HG03457 (cell line): ENCODE results near the gene CAMK1.
"Not testable (repeated sequence)": the region's sequence is repeated elsewhere in the genome, so short reads cannot be mapped to it uniquely, and the experiment has no call there.

Experiments
- ATAC-seq: cut with Tn5 transposase; IDR thresholded peaks from one replicate; pipeline ENCODE4 v1.9.1; 2021; ENCODE audit warnings: moderate number of reproducible peaks; ENCODE audit not compliant: unreplicated experiment

The CAMK1 gene

DNA sequence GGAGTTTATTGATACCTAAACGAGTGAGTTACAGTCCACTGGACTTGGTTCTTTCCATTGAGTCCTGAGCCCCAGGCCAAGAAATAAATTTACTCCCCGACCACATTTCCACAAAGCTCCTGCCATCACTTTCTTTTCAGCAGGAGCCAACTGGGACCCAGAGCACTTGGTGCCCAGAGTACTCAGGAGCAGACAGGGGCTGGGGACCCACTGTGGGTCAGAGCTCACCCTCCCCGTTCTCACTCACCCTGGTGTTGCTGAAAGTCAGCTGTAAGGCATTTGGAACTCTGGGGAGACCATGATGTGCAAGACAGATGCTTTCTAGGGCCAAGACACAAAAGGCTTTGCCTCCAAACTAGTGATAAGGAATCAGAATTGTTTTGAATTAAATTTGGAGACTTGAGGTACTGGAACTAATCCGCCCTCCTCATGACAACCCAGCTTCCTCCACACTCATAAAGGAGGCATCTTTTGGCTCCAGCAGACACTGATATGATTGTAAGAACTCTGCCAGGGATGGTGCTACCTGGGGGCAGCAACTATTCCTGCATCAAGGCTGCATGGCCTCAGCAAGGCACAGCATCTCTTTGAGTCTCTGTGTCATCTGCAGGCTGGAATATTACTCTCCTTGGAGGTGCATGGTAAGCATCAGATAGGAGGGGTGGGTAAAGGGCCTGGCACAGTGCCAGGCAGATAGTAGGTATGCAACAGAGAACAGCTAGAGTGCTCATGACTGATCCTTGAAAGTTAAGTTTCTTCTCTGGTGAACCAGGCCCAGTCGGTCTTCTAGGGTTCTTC lies 7.3 kb upstream of the CAMK1 start:
- no peak for ATAC-seq

DNA sequence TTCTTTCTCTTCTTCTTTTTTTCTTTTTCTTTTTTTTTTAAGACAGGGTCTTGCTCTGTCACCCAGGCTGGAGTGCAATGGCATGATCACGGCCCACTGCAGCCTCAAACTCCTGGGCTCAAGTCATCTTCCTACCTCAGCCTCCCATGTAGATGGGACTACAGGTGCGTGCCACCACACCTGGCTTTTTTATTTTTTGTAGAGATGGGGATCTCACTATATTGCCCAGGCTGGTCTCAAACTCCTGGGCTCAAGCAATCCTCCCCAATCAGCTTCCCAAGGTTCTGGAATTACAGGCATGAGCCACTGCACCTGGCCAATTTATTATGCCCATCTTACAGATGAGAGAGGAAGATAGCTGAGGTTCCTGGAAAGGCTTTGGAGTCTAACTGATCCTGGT lies 1.3 kb upstream of the CAMK1 start:
- ATAC-seq = not testable (repeated sequence)

DNA sequence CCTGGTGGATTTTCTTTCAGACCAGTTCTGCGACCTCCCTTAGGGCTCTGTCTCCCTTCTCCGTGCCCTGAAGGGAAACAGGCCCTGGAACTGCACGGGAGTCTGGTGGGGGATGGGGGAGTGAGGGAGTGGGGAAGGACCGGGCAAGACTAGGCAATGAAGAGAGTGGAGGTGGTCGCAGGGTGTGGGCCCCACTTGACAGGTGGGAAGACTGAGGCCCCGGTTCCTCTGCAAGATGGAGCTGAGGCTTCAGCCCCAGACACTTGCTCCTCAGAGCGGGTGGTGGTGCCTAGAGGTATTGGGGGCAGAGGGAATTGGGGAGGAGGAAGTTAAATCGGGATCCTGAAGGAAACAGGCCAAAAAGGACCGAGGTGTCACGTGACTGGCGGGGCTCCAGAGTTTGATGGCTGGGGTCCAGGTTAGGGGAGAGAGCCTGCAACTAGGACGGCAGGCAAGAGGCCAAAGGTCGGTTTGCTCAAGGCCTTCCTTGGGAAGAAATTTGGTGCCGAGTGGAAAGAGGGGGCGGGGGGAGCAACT lies 597 bp upstream of the CAMK1 start:
- ATAC-seq = no peak

DNA sequence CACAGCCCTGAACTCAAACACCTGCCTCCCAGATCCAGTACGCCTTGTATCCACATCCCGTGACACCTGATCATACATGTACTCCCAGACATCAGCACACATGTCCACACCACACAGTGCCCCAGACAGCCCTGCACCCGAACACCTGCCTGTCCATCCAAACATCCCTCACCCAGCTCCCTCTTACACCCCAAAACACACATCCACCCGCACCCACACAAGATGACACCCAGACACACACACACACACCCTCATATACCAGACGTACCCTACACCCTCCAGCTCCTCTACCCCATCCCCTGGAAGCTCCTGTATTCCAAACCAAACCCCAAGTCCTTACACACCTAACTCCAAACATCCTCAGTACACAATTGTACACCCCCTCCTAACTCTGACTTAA lies 735 bp downstream of the CAMK1 start:
- no peak for ATAC-seq

DNA sequence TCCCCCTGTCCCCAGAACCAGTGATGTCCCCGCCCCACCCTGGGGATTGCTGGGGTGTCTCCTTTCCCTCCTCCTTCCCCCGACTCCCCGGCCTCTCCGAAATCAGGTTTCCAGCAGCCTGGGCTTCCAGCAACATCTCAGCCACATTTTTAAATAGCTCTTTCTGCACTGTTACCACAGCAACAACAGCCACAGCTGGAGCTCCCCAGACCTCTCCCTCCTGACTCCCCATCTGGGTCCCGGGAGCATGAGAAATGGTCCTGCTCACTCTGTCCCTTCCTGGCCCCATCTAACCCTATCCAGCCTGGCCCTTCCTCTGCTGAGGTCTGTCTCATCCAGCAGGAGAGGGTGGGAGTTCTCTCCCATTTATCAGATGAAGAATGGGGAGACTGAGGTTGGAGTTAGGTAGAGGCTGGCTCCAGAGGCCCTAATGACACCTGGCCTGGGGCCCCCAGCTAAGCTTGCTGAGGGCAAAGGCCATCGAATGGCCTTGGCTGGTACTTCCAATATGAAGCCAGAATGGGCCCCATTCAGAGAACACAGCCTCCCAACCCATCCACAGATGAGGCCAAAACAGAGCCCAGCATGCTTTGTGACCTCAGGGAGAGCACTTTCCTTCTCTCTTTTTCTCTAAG lies 1.5 kb downstream of the CAMK1 start:
- no peak for ATAC-seq

DNA sequence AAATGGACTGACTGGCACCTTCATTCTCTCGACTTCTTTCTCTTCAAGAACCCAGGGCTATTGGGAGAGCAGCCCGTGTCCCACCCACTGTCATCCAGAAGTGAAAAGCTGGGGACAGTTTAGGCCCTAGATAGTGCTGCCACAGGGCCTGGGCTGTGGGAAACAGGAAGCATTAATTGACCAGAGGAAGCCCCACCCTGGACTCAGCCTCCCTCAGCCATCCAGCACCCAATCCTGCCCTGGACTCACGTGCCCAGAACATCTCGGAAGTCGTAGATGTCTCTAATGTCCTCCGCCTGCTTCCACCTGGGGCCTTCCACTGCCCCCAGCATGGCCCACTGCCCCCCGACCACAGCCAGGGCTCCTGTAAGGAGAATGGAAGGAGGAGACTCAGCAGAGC lies 2.3 kb downstream of the CAMK1 start:
- ATAC-seq = no peak

DNA sequence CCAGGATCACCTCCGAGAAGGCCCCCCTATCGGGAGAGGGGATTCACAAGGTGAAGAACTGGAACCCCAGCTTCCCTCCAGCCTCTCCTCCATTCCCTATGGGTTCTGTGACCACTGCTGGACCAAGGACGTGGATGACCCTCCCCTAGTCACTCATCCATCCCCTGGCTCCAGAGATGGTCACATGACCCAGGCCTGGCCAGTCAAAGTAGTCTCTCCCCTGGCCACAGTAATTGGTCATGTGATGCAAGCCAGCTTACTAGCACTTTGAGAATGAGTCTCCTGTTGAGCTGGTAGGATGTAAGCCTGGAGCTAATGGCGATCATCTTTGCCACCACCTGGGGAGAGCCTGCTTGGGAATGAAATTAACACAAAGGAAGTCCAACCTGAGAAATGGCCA lies 3.9 kb downstream of the CAMK1 start:
- no peak for ATAC-seq

DNA sequence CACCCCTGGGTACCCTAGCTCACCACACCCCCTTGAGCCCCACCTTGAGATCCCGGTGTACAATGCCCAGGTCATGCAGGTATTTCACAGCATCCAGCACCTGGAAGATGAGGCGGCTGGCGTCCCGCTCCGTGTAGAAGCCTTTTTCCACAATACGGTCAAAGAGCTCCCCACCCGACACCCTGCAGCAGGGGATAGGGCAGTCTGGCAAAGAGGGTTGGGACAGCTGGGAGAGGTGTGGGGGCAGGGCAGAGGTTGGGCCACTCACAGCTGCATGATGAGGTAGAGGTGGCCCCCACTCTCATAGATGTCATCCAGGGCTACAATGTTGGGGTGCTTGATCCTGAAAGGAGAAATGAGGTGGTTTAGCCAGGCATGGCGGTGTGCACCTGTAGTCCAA lies 6.9 kb downstream of the CAMK1 start:
- no peak for ATAC-seq

DNA sequence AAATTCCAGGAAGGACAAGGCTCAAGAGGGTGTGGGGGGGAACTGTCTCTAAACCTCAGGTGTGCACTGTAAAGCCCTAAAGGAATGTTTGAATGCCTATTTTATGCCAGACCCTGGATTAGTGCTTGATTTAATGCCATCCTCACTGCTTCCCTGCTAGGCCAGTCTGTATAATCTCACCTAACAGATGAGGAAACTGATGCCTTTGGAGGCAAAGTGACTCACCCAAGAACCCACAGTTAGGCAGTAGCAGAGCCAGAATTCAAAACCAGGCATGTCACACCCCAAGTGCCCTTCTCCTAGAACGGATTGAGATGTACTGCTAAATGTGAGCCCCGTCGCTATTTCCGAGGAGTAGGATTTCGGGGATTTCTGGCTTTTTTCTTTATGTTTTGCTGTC lies 7.8 kb downstream of the CAMK1 start:
- no peak for ATAC-seq

DNA sequence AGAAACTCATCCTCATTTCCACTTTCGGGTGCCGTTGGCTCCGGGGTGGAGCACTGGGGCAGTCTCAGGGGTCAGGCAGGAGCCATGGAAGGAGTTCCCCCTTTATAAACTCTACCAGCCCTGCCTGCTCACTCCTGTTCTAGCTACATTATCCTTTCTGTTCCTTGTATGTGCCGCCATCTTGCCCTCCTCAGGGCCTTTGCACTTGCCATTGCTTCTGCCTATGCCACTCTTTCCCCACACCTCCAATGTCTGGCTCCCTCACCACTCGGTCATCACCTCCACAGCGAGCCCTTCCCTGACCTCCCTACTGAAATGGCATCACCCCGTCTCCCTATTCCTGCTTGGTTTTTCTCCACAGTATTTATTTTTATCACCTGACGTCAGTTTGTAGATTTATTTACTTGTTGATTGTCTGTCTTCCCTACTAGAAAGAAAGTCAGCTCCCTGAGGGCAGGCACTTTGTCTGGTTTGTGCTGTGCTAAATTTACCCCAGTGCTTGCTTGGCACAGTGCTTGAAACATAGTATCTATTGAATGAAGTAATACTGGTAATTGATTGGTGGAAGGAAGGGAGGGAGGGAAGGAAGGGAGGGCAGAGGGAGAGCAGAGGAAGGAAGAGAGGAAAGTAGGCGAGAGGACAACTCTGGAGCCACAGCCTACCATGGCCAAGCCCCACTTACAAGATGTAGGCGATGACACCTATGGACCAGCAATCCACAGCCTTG lies 8.8 kb downstream of the CAMK1 start:
- no peak for ATAC-seq

DNA sequence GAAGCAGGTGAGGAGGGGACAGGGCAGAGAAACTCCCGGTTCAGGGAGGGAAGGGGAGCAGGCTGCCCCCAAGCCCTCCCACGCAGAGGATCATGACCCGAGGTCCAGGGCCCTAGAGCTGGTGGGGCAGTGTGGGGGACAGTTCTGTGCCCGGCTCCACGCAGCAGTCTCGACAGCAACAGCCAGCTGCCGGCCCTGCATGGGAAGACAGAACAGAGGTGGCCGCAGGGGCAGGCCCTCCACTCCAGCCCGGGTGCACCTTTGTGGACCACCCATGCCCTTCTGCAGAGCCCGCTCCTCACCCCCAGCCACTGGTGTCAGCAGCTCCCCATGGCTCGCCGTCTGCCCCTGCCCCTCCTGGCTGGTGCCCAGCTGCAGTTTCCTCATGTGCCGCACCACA lies 12.3 kb downstream of the CAMK1 start:
- ATAC-seq = no peak

DNA sequence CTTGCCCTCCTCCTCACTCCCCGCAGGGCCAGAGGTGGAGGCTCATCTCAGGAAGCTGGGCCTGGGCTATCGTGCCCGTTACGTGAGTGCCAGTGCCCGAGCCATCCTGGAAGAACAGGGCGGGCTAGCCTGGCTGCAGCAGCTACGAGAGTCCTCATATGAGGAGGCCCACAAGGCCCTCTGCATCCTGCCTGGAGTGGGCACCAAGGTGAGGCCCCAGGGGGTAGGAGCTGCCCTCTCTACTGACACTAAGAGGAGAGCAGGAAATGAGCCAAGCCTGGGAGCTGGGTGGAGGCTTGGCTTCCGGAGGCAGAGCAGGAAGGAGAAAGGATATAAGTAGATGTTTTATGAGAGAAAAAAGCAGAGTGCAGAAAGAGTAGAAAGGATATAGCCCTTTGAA lies 15.1 kb downstream of the CAMK1 start:
- no peak for ATAC-seq

DNA sequence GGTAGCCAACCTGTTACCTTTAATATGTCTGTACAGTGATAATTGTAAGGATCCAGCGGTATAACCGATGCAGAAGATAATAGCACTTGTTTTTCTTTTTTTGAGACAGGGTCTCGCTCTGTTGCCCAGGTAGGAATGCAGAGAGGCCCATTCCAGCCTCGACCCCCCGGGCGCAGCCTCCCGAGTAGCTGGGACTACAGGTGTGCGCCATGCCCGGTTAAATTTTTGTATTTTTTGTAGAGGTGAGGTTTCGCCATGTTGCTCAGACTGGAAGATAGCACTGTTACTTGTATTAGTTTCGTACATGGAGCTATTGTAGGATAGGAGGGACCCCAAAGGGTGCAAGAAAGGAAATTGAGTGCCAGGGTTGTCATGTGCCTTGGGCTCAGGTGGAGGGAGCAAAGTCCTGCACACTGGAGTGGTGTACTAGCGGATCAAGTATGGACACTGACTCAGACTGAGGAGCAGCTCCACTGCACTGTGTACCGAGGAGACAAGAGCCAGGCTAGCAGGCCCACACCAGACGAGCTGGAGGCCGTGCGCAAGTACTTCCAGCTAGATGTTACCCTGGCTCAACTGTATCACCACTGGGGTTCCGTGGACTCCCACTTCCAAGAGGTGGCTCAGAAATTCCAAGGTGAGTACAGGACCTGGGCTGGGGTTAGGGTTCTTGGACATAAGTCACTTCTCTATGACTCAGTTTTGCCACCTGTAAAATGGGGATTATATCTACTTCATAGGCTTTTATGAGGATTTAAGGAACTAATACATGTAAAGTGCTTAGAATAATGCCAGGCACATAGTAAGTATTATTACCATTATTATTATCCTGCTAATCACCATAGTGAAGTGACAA lies 19.0 kb downstream of the CAMK1 start:
- no peak for ATAC-seq

DNA sequence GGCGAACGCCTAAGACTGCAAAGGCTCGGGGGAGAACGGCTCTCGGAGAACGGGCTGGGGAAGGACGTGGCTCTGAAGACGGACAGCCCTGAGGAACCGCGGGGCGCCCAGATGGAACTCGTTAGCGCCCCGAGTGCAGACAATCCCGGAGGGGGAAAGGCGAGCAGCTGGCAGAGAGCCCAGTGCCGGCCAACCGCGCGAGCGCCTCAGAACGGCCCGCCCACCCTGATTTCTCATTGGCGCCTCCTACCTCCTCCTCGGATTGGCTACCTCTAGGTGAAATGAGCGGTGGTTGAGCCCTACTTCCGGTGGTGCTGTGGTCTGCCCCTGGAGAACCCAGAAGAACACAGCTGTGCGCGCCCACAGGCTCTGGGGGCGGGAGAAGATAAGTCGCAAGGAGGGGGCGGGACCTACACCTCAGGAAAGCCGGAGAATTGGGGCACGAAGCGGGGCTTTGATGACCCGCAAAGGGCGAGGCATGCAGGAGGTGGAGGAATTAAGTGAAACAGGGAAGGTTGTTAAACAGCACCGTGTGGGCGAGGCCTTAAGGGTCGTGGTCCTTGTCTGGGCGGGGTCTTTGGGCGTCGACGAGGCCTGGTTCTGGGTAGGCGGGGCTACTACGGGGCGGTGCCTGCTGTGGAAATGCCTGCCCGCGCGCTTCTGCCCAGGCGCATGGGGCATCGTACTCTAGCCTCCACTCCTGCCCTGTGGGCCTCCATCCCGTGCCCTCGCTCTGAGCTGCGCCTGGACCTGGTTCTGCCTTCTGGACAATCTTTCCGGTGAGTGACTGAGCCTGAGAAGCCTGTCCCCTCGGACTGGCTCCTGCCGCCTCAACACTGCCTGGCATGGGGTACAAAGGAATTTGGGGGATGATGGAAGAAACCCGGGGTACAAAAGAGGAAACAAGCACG lies 19.8 kb downstream of the CAMK1 start, which contains the start of gene OGG1:
TSS of gene OGG1 (plus strand) at position 308 of the 911 bp plus-strand sequence. CDS start at position 643, 335 bp downstream.
- peak; percentile 80 for ATAC-seq

DNA sequence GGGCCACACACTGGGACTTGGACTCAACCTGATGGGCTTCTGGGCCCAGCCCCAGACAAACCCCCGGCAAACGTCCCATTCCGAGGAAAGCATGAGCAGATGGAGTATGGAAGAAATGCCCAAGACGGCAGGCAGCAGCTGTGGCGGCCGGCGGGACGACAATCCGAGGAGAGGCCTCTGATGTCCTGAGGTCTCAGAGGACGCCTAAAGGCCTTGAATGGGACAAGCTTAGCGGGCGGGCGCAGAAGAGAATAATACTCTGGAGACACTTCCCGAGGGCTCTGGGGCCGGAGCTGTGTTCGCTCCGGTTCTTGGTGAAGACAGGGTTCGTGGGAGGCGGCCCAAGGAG lies 20.5 kb downstream of the CAMK1 start:
- no peak for ATAC-seq

DNA sequence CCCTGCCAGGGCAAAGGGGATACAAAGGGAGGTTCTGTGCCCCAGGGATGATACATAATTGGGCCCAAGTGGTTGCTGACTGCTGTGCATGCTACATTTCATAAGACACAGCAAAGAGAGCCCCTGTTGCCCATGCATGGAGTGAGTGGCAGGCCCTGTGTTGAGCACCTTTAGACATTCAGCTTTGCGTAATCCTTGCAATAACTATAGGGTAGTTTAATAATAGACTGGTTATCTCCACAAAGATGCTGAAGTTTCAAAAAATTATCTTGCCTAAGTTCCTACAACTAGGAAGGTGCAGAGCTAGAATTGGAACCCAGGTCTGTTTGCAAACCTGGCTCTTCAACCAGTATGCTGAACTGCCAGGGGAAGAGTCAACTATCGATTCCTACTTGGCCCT lies 21.7 kb downstream of the CAMK1 start:
- no peak for ATAC-seq

DNA sequence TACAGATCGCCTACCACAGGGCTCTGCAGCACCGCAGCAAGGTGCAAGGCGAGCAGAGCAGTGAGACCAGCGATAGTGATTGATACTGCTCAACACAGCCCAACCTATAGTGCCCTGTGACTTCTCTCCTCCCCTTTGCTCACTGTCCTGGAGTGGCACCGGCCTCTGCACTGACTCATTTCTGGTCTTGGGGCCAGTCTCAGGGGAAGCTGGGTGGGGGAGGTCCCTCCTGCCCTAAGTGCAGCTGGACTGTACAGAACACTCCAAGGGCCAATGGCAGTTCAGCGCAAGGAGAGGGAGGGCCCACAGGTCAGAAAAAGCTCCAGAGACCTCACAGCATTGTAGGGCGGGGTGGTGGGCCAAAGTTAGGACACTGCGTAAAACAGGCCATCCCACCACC lies 22.5 kb downstream of the CAMK1 start:
- no peak for ATAC-seq

DNA sequence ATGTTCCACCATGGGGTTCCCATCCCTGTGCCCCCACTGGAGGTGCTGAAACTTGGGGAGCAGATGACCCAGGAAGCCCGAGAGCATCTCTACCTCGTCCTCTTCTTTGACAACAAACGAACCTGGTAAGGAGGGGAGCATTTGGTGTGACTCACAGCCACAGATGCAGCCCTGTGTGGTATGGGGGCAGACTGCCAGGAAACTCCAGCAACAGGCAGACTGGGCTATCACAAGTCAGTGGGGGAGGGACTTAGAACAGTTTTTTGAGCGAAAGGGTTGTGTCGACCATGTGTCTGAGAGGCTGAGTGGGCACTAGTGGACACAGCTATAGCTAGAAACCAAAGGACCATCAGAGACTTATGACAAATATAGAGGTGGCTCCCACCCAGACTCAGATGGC lies 23.4 kb downstream of the CAMK1 start:
- no peak for ATAC-seq

DNA sequence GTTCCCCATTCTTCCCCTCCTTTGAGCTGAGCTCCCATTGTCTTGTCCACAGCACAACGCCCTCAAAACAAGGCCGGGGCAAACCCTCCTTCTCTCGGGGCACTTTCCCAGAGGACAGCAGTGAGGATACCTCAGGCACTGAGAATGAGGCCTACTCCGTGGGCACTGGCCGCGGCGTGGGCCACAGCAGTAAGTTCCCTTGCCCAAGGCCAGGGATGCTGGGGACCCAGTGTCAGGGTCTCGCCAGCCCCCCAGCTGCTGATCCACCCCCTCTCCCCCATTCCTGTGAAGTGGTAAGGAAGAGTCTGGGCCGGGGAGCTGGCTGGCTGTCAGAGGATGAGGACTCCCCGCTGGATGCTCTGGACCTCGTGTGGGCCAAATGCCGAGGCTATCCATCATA lies 24.2 kb downstream of the CAMK1 start:
- ATAC-seq = no peak

DNA sequence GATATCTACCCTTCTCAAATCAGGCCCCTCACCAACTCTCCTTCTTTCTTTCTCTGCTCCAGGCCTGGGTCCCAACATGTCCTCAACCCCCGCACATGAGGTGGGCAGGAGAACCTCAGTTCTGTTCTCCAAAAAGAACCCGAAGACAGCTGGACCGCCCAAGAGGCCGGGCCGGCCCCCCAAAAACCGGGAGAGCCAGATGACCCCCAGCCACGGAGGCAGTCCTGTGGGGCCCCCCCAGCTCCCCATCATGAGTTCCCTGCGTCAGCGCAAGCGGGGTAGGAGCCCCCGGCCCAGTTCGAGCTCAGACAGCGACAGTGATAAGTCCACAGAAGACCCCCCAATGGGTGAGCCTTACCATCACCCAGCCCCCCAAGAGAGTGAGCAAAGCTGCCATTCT lies 25.6 kb downstream of the CAMK1 start:
- no peak for ATAC-seq
